ENCODE data around the gene YWHAB.

GRCh38 chr20:44856442-44856841 is 29.1 kb upstream of the YWHAB start:
- TF ChIP-seq ZNF274 (IDR thresholded peaks at IDR 0.05; ENCODE audit: low read depth, low read length) (no peak), YY1 (IDR thresholded peaks at IDR 0.05; ENCODE audit: insufficient read depth, insufficient read length) (no peak)
